ENCODE measurements around the gene LMOD1.

LMOD1 gene

DNA sequence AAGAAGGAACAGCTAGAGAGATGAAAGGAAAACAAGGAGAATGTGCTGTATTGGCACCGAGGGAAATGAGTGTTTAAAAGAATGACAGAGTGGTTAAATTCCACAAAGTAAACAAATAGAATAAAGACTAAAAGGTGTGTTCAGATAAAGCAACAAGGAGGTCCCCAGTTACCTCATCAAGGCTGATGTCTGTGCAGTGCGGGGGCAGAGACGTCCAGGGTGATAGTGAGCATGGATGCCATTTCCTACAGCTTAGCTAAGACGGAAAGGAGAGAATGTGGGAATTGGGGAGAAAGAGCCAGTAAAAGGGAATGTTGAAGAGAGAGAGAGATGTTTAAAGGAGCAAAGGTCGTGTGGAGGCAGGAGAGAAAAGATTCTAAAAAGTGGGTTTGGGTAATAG, 15.5 kb downstream of the LMOD1 start:
- Mint-ChIP-seq H3K27me3 (ENCODE audit: low read depth, poor library complexity) (peaks cover 11% of the 10 kb centered on the region), H3K9me3 (no peaks in the 10 kb centered on the region), H3K4me1 (peaks cover 27% of the 10 kb centered on the region), H3K36me3 (ENCODE audit: low read depth) (peaks cover 22% of the 10 kb centered on the region), H3K4me3 (no peak overlapping the region), H3K27ac (no peak overlapping the region)
- TF ChIP-seq, protein P1, sequence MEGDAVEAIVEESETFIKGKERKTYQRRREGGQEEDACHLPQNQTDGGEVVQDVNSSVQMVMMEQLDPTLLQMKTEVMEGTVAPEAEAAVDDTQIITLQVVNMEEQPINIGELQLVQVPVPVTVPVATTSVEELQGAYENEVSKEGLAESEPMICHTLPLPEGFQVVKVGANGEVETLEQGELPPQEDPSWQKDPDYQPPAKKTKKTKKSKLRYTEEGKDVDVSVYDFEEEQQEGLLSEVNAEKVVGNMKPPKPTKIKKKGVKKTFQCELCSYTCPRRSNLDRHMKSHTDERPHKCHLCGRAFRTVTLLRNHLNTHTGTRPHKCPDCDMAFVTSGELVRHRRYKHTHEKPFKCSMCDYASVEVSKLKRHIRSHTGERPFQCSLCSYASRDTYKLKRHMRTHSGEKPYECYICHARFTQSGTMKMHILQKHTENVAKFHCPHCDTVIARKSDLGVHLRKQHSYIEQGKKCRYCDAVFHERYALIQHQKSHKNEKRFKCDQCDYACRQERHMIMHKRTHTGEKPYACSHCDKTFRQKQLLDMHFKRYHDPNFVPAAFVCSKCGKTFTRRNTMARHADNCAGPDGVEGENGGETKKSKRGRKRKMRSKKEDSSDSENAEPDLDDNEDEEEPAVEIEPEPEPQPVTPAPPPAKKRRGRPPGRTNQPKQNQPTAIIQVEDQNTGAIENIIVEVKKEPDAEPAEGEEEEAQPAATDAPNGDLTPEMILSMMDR (IDR thresholded peaks at IDR 0.05) = no peak
- no peak for DNase-seq

DNA sequence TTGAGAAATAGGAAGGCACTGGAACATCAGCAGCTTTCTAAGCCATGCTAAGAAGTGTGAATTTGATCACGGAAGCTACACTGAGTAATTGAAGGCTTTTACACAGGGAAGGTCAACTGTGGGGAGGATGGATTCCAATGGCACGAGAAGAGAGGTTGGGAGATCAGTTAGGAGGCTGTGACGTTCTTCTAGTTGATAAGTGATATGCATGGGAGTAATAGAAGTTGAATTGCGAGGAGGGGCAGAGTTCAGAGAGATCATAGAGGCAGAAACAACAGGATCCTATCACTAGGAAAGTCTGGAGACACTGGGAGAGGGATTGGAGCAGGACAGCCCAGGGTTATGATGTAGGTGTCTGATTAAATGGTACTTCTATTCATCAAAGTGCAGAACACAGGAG, 16.2 kb downstream of the LMOD1 start:
- peaks cover 13% of the 10 kb centered on the region for H3K27me3 Mint-ChIP-seq (ENCODE audit: low read depth, poor library complexity)
- TF ChIP-seq, protein P1 (IDR thresholded peaks at IDR 0.05) = no peak
- H3K4me1 Mint-ChIP-seq = peaks cover 32% of the 10 kb centered on the region
- H3K4me3 Mint-ChIP-seq = no peak overlapping the region
- peaks cover 22% of the 10 kb centered on the region for H3K36me3 Mint-ChIP-seq (ENCODE audit: low read depth)
- no peak for DNase-seq
- H3K9me3 Mint-ChIP-seq = no peaks in the 10 kb centered on the region
- no peak overlapping the region for H3K27ac Mint-ChIP-seq

DNA sequence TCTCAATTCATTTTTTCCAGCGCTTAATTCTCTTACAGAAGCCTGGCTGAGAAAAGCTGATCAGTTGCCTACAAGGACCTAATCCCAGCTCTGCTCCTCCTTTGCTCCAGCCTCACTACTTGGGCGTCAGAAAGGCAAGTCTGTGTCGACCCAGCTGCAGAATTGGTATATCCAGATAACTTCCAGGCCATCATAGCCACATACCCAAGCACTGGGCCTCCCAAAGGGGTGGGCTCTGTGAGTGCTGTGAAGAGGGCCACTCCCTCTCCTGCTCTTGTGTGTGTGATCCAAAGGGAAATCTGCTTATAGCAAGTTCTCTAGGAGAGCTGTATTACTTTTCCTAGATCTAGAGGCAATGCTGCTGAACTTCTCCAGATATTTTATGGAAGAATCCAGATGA, 18.1 kb downstream of the LMOD1 start:
- TF ChIP-seq, protein P1 (IDR thresholded peaks at IDR 0.05) = no peak
- DNase-seq = no peak
- Mint-ChIP-seq H3K36me3 (ENCODE audit: low read depth) (peaks cover 18% of the 10 kb centered on the region), H3K4me3 (no peak overlapping the region), H3K4me1 (peaks cover 34% of the 10 kb centered on the region), H3K9me3 (no peaks in the 10 kb centered on the region), H3K27me3 (ENCODE audit: low read depth, poor library complexity) (peaks cover 5% of the 10 kb centered on the region), H3K27ac (no peak overlapping the region)

DNA sequence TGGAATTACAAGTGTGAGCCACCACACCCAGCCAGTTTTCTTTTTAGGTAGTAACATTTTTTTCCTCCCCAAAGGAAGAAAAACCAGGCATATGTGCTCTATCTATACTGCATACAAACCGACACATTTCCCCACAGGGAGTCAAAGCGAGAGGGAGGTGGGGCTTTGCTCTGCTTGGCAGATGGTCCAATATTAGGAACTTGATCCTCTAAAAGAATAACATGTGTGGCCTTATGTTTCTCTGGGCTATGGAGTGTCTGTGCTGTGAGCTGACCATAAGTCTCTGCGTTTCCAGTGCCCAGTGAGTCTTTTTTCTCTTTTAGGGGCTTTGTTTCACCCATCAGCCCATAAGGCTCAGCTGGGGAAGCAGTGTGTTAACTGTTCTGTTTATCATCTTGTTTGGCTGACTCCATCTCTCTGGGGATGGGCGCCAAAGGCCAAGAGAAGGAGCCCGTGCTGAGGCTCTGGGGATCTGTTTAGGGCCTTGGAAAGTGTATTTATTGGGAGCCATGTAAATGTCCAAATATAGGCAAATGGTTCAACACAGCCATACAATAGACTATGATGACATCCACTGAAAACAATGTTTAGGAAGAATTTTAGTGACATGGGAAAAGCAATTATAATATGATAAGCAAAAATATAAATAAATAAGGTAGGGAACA, 20.2 kb downstream of the LMOD1 start:
- TF ChIP-seq, protein P1 (IDR thresholded peaks at IDR 0.05) = no peak
- peaks cover 32% of the 10 kb centered on the region for H3K36me3 Mint-ChIP-seq (ENCODE audit: low read depth)
- peaks cover 46% of the 10 kb centered on the region for H3K4me1 Mint-ChIP-seq
- peak overlapping the region; percentile 58 for H3K27ac Mint-ChIP-seq
- H3K27me3 Mint-ChIP-seq (ENCODE audit: low read depth, poor library complexity) = peaks cover 5% of the 10 kb centered on the region
- DNase-seq = no peak
- H3K4me3 Mint-ChIP-seq = no peak overlapping the region
- H3K9me3 Mint-ChIP-seq = peaks cover 4% of the 10 kb centered on the region

DNA sequence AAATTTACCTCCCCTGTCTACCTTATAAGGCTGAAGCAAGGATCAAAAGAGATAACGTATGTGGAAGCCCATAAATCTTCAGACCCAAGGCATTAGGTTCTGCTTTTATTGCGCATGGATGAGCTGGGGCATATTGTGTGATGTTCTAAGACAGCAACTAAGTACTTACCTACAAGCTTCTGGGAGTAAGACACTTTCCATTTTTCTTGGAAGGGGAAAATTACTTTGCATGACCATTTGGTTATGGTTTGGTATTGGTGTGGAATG, 21.1 kb downstream of the LMOD1 start:
- Mint-ChIP-seq H3K36me3 (ENCODE audit: low read depth) (peaks cover 41% of the 10 kb centered on the region), H3K4me3 (no peak overlapping the region), H3K27me3 (ENCODE audit: low read depth, poor library complexity) (peaks cover 5% of the 10 kb centered on the region), H3K27ac (no peak overlapping the region), H3K9me3 (peaks cover 11% of the 10 kb centered on the region), H3K4me1 (peaks cover 54% of the 10 kb centered on the region)
- TF ChIP-seq, protein P1 (IDR thresholded peaks at IDR 0.05) = no peak
- no peak for DNase-seq

DNA sequence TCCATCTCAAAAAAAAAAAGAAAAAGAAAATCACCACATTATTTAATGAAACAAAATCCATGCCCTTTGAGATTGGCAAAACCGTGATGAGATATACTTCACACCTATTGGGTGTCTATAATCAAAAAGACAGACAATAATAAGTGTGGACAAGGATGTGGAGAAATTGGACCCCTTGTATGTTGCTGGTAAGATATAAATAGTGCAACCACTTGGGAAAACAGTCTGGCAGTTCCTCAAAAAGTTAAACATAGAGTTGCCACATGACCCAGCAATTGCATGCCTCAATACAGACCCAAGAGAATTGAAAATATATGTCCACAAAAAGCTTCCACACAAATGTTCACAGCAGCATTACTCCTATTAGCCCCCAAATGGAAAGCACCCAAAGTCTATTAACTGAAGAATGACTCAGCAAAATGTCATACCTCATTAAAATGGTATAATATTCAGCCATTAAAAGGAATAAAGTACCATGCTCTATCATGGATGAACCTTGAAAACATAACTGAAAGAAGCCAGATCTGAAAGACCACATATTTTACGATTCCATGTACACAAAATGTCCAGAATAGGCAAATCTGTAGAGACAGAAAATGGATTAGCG, 24.3 kb downstream of the LMOD1 start:
- Mint-ChIP-seq H3K27me3 (ENCODE audit: low read depth, poor library complexity) (peaks cover 5% of the 10 kb centered on the region), H3K4me3 (no peak overlapping the region), H3K27ac (no peak overlapping the region), H3K9me3 (peaks cover 11% of the 10 kb centered on the region), H3K36me3 (ENCODE audit: low read depth) (peaks cover 29% of the 10 kb centered on the region), H3K4me1 (peaks cover 80% of the 10 kb centered on the region)
- TF ChIP-seq, protein P1 (IDR thresholded peaks at IDR 0.05) = no peak
- no peak for DNase-seq
